Activated CD8-positive, alpha-beta memory T cell treated with anti-CD3 and anti-CD28 coated beads, Interleukin-2, amount 50 U/mL, for 24 hours (primary cell): ENCODE data around the gene SACM1L.

Experiments used
- DNase-seq: peaks from one replicate; pipeline ENCODE4 v3.0.0-alpha.2; 2020; ENCODE audit errors: extremely low read depth

SACM1L gene

GRCh38 chr3:45771166-45771775 is 82.1 kb downstream of the SACM1L start:
- DNase-seq = no peak

GRCh38 chr3:45771831-45772230 is 82.6 kb downstream of the SACM1L start:
- DNase-seq = no peak

- no peak for DNase-seq
These were observed 83.3 kb downstream of the SACM1L start for GRCh38 chr3:45772341-45773035.

- DNase-seq = no peak
These were observed 83.9 kb downstream of the SACM1L start for GRCh38 chr3:45773072-45773471.

GRCh38 chr3:45773714-45774449 is 84.7 kb downstream of the SACM1L start:
- DNase-seq = no peak

GRCh38 chr3:45774581-45775521 is 85.7 kb downstream of the SACM1L start:
- no peak for DNase-seq

GRCh38 chr3:45775571-45776300 is 86.5 kb downstream of the SACM1L start:
- no peak for DNase-seq

- no peak for DNase-seq
These were observed 87.1 kb downstream of the SACM1L start for GRCh38 chr3:45776301-45776595.

GRCh38 chr3:45776611-45777010 is 87.4 kb downstream of the SACM1L start:
- no peak for DNase-seq

- no peak for DNase-seq
These were observed 88.0 kb downstream of the SACM1L start for GRCh38 chr3:45777111-45777745.

GRCh38 chr3:45777746-45778386 is 88.7 kb downstream of the SACM1L start:
- no peak for DNase-seq

GRCh38 chr3:45778761-45779201 is 89.6 kb downstream of the SACM1L start:
- no peak for DNase-seq

- no peak for DNase-seq
These were observed 90.8 kb downstream of the SACM1L start for GRCh38 chr3:45779746-45780735.

GRCh38 chr3:45781271-45781670 is 92.1 kb downstream of the SACM1L start:
- no peak for DNase-seq

- DNase-seq = no peak
These were observed 92.6 kb downstream of the SACM1L start for GRCh38 chr3:45781841-45782240.

- no peak for DNase-seq
These were observed 93.2 kb downstream of the SACM1L start for GRCh38 chr3:45782381-45782780.

- DNase-seq = no peak
These were observed 94.5 kb downstream of the SACM1L start for GRCh38 chr3:45783667-45784066.

GRCh38 chr3:45785605-45786150 is 96.5 kb downstream of the SACM1L start:
- no peak for DNase-seq
